HepG2 (cell line): ENCODE measurements around the gene ANK3. TPM values are rescaled to one million over a fixed set of nuclear protein-coding genes. Genes with fewer than 3 reads are reported as not detected.

Experiments
- ATAC-seq: fragments of 200-7000 bp; cut with Tn5 transposase; 3 replicates; pipeline ENCODE4 v1.9.1; 2020; ENCODE audit warnings: mild to moderate bottlenecking, moderate library complexity
- BruUV-seq: library from RNA; stranded (reverse); fragments of 400-500 nt; replicated peaks from 2 replicates; lab custom pipeline; 2021; lab: Mats Ljungman, UMichigan
- CTCF ChIA-PET: fragments of 300-600 bp; formaldehyde crosslinking; extraction: SDS; loops from one replicate; lab custom pipeline; 2021; ENCODE audit warnings: low total read pairs, inconsistent platforms, low intra/inter-chr PET ratio; lab: Yijun Ruan, JAX
- POLR2A ChIA-PET: fragments of 350-600 bp; sonication (Branson Sonifier 250); formaldehyde crosslinking; loops from one replicate; lab custom pipeline; 2020; ENCODE audit warnings: antibody characterized with exemption, inconsistent platforms; lab: Yijun Ruan, JAX
- DNase-seq: peaks from one replicate; pipeline ENCODE4 v3.0.0-alpha.2; 2015; ENCODE audit warnings: low spot score
- FAIRE-seq: peaks from 3 replicates; lab custom pipeline; 2011; peaks lifted over from hg19 to GRCh38; lab: Jason Lieb, UNC
- H2AFZ ChIP-seq: one replicate; pipeline ENCODE4 v1.6.1; 2011; ENCODE audit warnings: low read length, inconsistent platforms
- H3K27ac ChIP-seq: fragments of 300-600 bp; 3 replicates; pipeline ENCODE4 v1.8.0; 2011; ENCODE audit warnings: mixed run types, mild to moderate bottlenecking, mixed read lengths, low read length, inconsistent platforms; ENCODE audit not compliant: insufficient read depth; ENCODE audit errors: extremely low read length
- H3K27me3 ChIP-seq, 2 experiments: fragments of 200-600 bp in 1 of 2; 2 replicates in 1 of 2; 3 replicates in 1 of 2; pipeline versions ENCODE4 v1.6.0 to v1.8.0; 2011; ENCODE audit warnings: low read length in 2 of 2, mild to moderate bottlenecking in 2 of 2, moderate library complexity in 2 of 2, inconsistent platforms in 1 of 2; ENCODE audit not compliant: insufficient read depth in 2 of 2, control insufficient read depth in 1 of 2
- H3K36me3 ChIP-seq, 2 experiments: fragments of 200-600 bp in 1 of 2; replicated peaks in 1 of 2; 2 replicates in 1 of 2; 3 replicates in 1 of 2; pipeline versions ENCODE4 v1.5.1 to v1.8.0; 2011; ENCODE audit warnings: low read length in 2 of 2, inconsistent platforms in 1 of 2; ENCODE audit not compliant: insufficient read depth in 2 of 2, control insufficient read depth in 1 of 2
- H3K4me1 ChIP-seq: 2 replicates; pipeline ENCODE4 v1.5.1; 2012; ENCODE audit warnings: low read length, inconsistent platforms; ENCODE audit not compliant: insufficient read depth
- H3K4me2 ChIP-seq: 2 replicates; pipeline ENCODE4 v1.6.0; 2011; ENCODE audit warnings: low read depth, low read length, inconsistent platforms
- H3K4me3 ChIP-seq, 3 experiments: fragments of 200-600 bp in 1 of 3; sonication (generic), shearing (Covaris generic) in 1 of 3; replicated peaks in 1 of 3; 2 replicates each; pipeline ENCODE4 v1.5.1; 2011 to 2016; ENCODE audit warnings: low read length in 3 of 3, inconsistent platforms in 2 of 3, low read depth in 2 of 3, mild to moderate bottlenecking in 2 of 3, control low read depth in 1 of 3, mixed read lengths in 1 of 3; ENCODE audit not compliant: insufficient read depth in 1 of 3
- H3K79me2 ChIP-seq: one replicate; pipeline ENCODE4 v1.6.1; 2011; ENCODE audit warnings: low read length, inconsistent platforms; ENCODE audit not compliant: insufficient read depth
- H3K9ac ChIP-seq: 2 replicates; pipeline ENCODE4 v1.6.0; 2011; ENCODE audit warnings: mild to moderate bottlenecking, low read depth, low read length, inconsistent platforms; ENCODE audit not compliant: insufficient read depth
- H3K9me3 ChIP-seq: 2 replicates; pipeline ENCODE4 v1.5.1; 2012; ENCODE audit warnings: mild to moderate bottlenecking, low read length
- H4K20me1 ChIP-seq: 2 replicates; pipeline ENCODE4 v1.6.0; 2011; ENCODE audit warnings: inconsistent platforms, mild to moderate bottlenecking, low read length, moderate library complexity; ENCODE audit not compliant: insufficient read depth
- ATF7 ChIP-seq, 2 experiments: fragments of 450-650 bp in 1 of 2; sonication (generic) in 1 of 2; formaldehyde crosslinking in 1 of 2; IDR thresholded peaks; 2 replicates each; pipeline versions ENCODE4 v1.4.0 to v1.6.1; 2016 to 2020; ENCODE audit warnings: antibody characterized with exemption in 1 of 2, mild to moderate bottlenecking in 1 of 2, missing genetic modification reagents in 1 of 2
- CREB1 ChIP-seq, 2 experiments: fragments of 450-650 bp in 1 of 2; IDR thresholded peaks; 2 replicates each; pipeline ENCODE4 v1.6.1; 2016 to 2017; ENCODE audit warnings: control low read depth in 1 of 2, mild to moderate bottlenecking in 1 of 2, missing compliant biosample characterization in 1 of 2, missing genetic modification characterization in 1 of 2
- HNRNPK ChIP-seq: fragments of 200-400 bp; formaldehyde crosslinking; IDR thresholded peaks from 2 replicates; pipeline ENCODE4 v1.6.1; 2018; ENCODE audit warnings: low read length, low read depth, moderate library complexity, mild to moderate bottlenecking; ENCODE audit not compliant: poor library complexity, severe bottlenecking
- MXI1 ChIP-seq: IDR thresholded peaks from 3 replicates; pipeline ENCODE4 v1.6.1; 2012; ENCODE audit warnings: low read depth, low read length, inconsistent platforms, borderline replicate concordance
- SP4 ChIP-seq: sonication (generic); formaldehyde crosslinking; IDR thresholded peaks from 2 replicates; pipeline ENCODE4 v1.8.1; 2023; ENCODE audit warnings: mild to moderate bottlenecking, missing genetic modification reagents
- WGBS: methylation state at CpG from one replicate; pipeline ENCODE4 v1.1.6; 2017; ENCODE audit warnings: low lambda C conversion rate; 5-methylcytosine and 5-hydroxymethylcytosine counted together
- in situ Hi-C: cut with HindIII; loops from 2 replicates; pipeline ENCODE4 v1.10.0; 2017; ENCODE audit warnings: low pct_unique_long_range_greater_than_20kb; ENCODE audit not compliant: extremely low pct_ligation_motif_present
- intact Hi-C: fragments of 100-400 bp; cut with micrococcal nuclease; formaldehyde crosslinking; loops from one replicate; pipeline ENCODE4 v1.10.0; 2022; ENCODE audit not compliant: unreplicated experiment
- polyA plus RNA-seq, 8 experiments: library from polyadenylated mRNA; depleted of rRNA in 3 of 8; stranded (reverse) in 7 of 8; unstranded in 1 of 8; fragments of >200 nt; fragmentation: Illumina TruSeq in 4 of 8; extraction: Trizol in 4 of 8; gene quantifications; 2 replicates each; pipeline versions ENCODE4 v1.2.1 to v1.2.3, GENCODE V29; 2011 to 2016; ENCODE audit warnings: low read depth in 4 of 8, missing spikeins in 1 of 8, mixed read lengths in 1 of 8; ENCODE audit not compliant: insufficient read depth in 1 of 8
- total RNA-seq, 5 experiments: library from RNA; depleted of rRNA; stranded (reverse); fragments of >200 nt; fragmentation: Illumina TruSeq; extraction: Trizol; gene quantifications; 2 replicates each; pipeline ENCODE4 v1.2.3, GENCODE V29; 2016; ENCODE audit warnings: low read depth in 1 of 5

Gene ANK3
- total and polyA plus RNA-seq, 2 of the 13 experiments (the other 11 are each of a cell fraction or from before 2014, with no cell fraction given) = not detected

DNA sequence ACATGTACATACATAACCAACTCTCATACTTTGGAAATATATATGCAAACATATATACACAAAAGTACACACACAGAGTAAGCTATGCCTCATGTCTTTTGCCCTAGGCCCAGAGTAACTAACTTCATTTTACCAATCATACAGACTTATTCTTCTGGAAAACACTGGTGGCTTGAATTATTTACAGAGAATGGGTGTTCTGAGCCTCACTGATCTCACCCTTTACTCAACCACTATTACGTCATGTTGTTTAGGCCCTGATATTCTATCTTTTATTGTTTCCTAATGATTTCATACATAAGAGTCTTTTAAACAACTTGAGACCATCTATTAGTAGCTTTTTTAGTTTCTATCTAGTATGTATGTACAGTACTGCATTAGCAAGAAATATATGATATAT lies 43.0 kb downstream of the ANK3 start:
- CTCF ChIA-PET = no interaction called here
- no peak overlapping the region for H3K9ac ChIP-seq
- no peak overlapping the region for H3K4me2 ChIP-seq
- TF ChIP-seq MXI1 (no peak), ATF7 (IDR thresholded peaks at IDR 0.05) (peak; percentile 73), ATF7 (CRISPR knock-in tag; IDR thresholded peaks at IDR 0.05) (no peak), CREB1 (IDR thresholded peaks at IDR 0.05) (0 out of 2 replicates have a peak, but pooled peaks have one; percentile 17), CREB1 (CRISPR knock-in tag; IDR thresholded peaks at IDR 0.05) (no peak)
- H3K9me3 ChIP-seq = no peaks in the 10 kb centered on the region
- BruUV-seq = no TSS peak
- ATAC-seq (no peak), FAIRE-seq (no peak), DNase-seq (no peak)
- no peaks in the 10 kb centered on the region for H3K79me2 ChIP-seq
- POLR2A ChIA-PET = no interaction called here
- no peak overlapping the region for H3K4me3 ChIP-seq
- 4% methylated on average over 1 of the region's 1 CpG for WGBS
- no peaks in the 10 kb centered on the region for H4K20me1 ChIP-seq
- H3K36me3 ChIP-seq = no peaks in the 10 kb centered on the region
- no peak overlapping the region for H3K27ac ChIP-seq
- no peaks in the 10 kb centered on the region for H3K4me1 ChIP-seq
- H3K27me3 ChIP-seq = no peaks in the 10 kb centered on the region
- intact Hi-C loops = no loop called here
- in situ Hi-C loops = no loop called here
- H2AFZ ChIP-seq = no peak overlapping the region

DNA sequence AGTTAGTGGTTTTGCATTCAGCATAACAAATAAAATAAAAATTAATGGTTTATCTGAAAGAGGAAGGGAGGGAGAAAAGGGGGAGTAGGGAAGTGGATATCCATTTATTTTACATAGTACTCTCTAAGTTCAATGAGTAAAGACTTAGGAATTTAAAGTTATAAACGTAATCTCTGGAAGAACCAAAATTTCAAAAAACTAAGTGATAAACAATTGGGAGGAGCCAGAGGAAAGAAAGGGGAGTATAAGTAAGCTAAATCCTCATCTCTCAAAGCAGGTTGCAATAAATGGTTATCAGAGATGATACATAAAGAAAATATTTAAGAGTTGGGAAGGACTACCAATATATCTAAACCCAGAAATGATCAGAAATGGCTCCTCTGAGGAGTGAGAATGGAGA lies 46.4 kb downstream of the ANK3 start:
- no peak for DNase-seq
- no peak overlapping the region for H3K9ac ChIP-seq
- FAIRE-seq = no peak
- H4K20me1 ChIP-seq = no peaks in the 10 kb centered on the region
- H3K9me3 ChIP-seq = no peaks in the 10 kb centered on the region
- peak; percentile 44 for TF ChIP-seq HNRNPK
- TF ChIP-seq SP4 (CRISPR knock-in tag) = no peak
- in situ Hi-C loops (no loop called here), intact Hi-C loops (no loop called here)
- no peaks in the 10 kb centered on the region for H3K36me3 ChIP-seq
- H3K27ac ChIP-seq = no peak overlapping the region
- H3K4me3 ChIP-seq = no peak overlapping the region
- no TSS peak for BruUV-seq
- H3K4me2 ChIP-seq = no peak overlapping the region
- ChIA-PET CTCF (no interaction called here), POLR2A (no interaction called here)
- H3K27me3 ChIP-seq = no peaks in the 10 kb centered on the region
- H3K4me1 ChIP-seq = no peaks in the 10 kb centered on the region
- 2% methylated on average over 1 of the region's 1 CpG for WGBS
- no peaks in the 10 kb centered on the region for H3K79me2 ChIP-seq
- no peak overlapping the region for H2AFZ ChIP-seq
- no peak for ATAC-seq
